NOMO-1 treated with dmso at 0.1 percent for 144 hours (cell line): ENCODE data around the gene ESYT1.
"Not testable (repeated sequence)": the region's sequence is repeated elsewhere in the genome, so short reads cannot be mapped to it uniquely, and the experiment has no call there.

Experiments used
- DNase-seq: peaks from one replicate; lab custom pipeline; 2025; ENCODE audit not compliant: unreplicated experiment; lab: John Stamatoyannopoulos, UW

The ESYT1 gene

DNA sequence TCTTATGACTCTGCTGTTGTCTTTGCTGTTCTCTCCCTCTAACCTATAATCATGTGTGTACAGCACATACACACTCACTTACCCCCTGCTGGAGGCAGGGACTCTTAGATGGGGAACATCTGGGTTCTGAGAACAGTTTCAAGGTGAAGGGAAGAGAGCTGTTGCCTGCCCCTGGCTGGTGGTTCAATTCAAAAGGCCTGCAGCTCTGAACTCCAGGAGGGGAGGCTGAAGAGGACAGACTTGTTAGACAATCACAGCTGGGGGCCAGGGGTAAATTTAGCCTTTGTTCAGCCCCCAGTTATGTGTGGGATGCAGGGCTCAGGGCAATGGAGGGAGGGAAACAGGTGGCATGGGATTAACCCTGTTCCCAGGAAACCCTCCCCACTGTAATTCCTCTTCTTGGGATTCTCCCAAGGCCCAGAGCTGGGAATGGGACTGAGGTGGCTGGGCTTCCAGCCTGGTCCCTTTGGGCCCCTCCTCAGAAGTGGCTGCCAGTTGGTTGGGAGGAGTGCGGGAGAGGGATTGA lies 26.2 kb downstream of the ESYT1 start:
- DNase-seq, result no peak

DNA sequence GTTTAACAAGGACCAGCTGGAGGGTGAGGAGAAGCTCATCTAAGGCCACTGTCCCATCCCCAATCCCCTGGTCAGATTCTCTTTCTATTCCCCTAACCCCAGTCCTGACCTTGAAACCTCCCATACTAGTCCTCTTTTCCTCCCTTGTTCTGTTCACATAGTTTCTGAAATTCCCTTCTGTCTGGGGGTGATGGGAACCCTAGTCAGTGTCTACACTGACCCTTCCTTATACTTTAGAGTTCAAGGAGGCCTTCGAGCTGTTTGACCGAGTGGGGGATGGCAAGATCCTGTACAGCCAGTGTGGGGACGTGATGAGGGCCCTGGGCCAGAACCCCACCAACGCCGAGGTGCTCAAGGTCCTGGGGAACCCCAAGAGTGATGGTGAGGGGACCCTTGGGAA lies 26.8 kb downstream of the ESYT1 start:
- DNase-seq, result no peak

DNA sequence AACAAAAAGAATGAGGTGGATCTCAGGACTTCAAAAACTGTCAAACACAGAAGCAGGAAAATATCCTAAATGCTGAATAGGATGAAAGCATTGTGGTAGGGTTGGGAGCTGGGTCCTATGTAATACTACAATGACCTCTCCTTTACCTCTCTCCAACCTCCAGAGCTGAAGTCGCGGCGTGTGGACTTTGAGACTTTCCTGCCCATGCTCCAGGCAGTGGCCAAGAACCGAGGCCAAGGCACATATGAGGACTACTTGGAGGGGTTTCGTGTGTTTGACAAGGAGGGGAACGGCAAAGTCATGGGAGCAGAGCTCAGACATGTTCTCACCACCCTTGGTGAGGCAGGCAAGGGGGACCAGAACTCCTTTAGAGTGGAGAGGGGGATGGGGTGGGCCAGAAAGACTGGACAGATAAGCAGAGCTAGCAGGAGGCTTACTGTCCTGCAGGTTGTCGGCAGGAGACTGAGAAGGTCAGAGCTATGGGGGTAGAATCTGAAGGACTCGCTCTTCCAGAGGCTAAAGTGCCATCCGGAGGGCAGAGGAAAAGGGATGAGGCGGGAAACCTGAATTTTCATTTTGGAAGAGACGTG lies 27.3 kb downstream of the ESYT1 start:
- DNase-seq, result no peak

DNA sequence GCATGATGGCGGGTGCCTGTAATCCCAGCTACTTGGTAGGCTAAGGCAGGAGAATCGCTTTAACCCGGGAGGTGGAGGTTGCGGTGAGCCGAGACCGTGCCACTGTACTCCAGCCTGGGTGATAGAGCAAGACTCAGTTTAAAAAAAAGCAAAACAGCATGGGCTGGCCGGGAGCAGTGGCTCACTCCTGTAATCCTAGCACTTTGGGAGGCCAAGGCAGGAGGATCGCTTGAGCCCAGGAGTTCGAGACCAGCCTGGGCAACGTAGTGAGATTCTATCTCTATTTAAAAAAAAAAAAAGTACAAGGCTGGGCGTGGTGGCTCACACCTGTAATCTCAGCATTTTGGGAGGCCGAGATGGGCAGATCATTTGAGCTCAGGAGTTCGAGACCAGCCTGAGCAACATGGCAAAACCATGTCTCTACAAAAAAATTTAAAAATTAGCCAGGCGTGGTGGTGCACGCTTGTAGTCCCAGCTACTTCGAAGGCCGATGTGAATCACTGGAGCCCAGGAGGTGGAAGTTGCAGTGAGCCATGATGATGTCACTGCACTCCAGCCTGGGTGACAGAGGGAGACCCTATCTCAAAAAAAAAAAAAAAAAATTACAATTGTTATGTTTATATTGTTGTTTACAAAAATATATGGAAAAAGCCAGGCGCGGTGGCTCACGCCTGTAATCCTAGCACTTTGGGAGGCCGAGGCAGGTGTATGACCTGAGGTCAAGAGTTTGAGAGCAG lies 28.6 kb downstream of the ESYT1 start:
- DNase-seq, result not testable (repeated sequence)

DNA sequence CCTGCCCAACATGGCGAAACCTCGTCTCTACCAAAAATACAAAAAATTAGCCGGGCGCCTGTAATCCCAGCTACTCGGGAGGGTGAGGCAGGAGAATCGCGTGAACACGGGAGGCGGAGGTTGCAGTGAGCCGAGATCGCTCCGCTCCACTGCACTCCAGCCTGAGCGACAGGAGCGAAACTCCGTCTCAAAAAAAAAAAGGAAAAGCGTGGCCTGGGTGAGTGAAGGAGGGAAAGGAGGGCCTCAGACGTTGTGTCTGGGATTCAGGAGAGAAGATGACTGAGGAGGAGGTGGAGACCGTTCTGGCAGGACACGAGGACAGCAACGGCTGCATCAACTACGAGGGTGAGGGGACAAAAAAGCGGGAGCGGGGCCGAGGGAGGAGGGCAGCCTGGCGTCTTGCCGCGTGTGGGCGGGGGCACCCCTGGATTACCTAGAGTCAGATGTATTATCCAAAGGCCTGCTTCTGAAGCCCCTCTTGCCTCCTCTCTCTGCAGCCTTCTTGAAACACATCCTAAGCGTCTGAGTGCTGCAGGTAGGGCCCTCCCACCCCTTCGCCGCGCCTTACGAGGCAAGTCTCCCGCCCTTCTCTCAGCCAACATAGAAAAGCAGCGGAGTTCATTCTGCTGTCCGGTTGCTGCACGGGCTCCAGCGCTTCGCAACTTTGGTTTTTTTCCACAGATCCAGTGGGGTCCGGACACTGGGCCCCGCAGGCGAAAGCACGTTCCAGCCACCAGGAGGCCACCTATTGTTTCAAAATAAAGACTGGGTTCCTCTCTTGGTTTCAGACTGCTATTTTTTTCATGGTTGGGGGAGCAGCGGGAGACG lies 29.3 kb downstream of the ESYT1 start:
- peak; percentile 89 for DNase-seq

DNA sequence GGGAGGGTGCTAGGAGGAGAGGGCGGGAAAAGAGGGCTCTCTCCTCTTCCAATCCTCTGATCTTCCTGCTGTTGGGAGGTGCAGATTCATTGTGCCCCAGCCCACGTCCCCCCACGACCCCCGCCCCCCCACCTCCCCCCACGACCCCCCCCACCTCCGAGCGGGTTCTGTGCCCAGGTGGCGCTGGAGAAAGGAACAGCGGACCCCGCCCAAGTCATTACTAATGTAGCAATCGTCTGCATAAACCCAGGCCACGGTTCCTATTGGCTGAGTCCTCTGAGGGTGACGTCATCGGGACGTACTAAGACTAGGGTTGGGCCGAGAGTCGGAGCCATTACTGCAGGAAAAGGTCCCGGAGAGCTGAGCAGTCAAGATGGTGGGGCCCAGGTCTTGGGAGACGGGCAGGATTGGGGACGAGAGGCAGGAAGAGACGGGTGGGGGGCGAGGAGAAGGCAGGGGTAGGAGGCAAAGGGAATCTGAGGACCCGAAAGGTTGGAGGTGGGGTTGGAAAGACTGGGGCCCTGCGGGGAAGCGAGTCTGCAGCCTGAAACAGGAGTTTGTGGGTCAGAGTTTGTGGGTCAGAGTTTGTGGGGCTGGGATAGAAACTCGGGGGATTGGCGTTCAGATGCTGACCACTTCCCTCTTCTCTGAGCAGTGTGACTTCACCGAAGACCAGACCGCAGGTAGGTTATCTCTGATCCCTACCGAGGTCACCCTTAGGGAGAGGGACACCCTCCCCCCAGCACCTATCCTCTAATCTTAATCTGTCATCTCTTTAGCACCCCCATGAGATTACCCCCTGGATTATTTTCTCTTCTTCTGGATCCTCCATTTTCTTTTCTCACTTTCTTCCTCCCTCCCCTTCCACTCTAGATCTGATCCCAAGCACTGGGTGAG lies 30.2 kb downstream of the ESYT1 start, which contains the start of gene MYL6:
Gene MYL6 (plus strand): TSS at position 331 of the 897 bp plus-strand sequence. CDS start 43 bp downstream, at position 374.
- DNase-seq, result peak; percentile 96

DNA sequence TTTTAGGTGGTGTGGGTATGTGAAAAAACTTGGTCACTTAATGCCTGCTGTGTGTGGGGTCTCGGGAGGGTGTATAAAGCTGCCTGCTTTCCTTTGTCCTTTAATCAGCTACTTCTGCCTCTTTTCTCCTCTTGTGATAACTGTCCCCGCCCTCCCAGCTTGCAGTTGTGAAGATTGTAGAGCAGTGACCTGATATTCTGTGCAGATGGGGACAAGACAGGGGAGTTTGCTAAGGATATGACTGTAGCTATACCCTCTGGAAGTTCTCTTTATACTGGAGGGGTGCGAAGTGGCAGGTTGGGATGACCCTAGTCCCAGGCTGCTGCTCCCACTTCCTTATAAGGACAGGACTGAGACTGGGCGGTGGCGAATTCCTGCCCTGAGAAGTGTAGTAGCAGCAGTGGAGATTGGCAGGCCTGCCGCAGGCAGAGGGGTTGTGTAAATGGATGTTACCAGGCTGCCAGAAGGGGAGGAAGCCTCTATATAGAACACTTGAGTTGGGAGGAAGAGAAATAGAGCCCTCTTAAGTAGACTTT lies 30.9 kb downstream of the ESYT1 start:
- DNase-seq, result peak; percentile 51

DNA sequence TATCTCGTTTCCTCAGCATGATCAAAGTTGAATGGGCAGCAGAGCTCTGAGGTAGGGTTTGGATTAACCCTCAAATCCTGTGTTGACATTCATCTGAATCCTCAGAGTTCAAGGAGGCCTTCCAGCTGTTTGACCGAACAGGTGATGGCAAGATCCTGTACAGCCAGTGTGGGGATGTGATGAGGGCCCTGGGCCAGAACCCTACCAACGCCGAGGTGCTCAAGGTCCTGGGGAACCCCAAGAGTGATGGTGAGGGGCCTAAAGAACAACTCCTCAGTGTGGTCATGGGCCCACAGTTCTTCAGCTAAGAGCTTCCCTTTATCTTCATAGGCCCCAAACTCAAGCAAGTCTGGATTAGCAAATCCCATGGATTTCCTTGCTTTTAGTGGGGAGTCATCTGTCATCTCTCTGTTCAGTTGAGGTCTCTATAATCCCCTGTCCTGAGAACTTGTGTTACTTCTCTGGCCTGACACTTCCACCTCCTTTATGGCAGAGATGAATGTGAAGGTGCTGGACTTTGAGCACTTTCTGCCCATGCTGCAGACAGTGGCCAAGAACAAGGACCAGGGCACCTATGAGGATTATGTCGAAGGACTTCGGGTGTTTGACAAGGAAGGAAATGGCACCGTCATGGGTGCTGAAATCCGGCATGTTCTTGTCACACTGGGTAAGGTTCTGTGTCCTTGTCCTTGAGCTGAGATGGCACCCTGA lies 31.6 kb downstream of the ESYT1 start:
- DNase-seq, result no peak

DNA sequence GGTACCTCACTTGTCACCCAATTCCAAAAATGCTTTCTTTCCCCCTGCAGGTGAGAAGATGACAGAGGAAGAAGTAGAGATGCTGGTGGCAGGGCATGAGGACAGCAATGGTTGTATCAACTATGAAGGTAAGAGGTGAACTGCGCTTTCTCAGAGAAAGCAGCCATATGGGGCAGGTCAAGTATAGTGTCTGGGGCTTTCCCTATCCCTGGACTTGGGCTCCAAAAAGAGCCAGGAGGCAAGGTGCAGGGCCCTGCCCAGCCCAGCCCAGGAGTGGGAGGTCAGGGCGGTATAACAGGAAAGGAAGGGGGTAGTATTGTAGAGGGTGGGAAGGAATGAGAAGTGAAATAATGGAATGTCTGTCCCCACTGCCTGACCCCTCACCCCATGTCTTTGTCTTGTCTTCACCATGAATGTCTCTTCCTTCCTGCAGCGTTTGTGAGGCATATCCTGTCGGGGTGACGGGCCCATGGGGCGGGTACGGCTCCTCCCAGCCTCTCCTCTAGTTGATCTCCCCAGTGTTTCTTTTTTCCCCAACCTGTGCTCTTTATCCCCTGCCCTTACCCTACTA lies 32.2 kb downstream of the ESYT1 start:
- no peak for DNase-seq

DNA sequence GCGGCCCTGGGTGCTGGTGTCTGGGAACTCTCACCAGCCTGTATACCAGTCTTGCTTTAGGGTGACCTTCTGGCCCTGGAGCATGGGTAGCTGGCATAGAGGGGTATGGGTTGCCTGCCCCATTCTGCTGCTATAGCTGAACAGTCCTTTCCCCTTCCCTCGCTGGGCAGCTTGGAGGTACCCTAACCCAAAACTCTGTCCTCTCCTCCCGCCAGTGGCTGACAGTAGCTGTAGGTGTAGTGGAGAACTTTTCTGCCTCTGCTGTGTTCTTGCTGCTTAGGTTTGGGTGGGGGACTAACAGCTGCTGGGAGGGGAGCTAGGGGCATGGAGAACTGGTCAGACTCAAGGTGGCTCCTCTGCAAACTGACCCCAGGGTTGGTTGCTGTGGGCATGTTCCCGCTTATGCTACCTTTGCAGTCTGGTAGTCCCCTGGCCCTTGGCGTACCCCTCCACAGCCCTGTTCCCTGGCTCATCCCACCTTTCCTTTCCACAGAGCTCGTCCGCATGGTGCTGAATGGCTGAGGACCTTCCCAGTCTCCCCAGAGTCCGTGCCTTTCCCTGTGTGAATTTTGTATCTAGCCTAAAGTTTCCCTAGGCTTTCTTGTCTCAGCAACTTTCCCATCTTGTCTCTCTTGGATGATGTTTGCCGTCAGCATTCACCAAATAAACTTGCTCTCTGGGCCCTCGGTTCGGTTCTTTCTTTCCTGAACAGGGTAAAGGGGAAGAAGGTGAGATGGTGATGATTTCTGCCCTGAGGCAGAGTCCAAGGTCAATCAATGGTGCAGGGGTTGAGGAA lies 33.0 kb downstream of the ESYT1 start:
- no peak for DNase-seq

DNA sequence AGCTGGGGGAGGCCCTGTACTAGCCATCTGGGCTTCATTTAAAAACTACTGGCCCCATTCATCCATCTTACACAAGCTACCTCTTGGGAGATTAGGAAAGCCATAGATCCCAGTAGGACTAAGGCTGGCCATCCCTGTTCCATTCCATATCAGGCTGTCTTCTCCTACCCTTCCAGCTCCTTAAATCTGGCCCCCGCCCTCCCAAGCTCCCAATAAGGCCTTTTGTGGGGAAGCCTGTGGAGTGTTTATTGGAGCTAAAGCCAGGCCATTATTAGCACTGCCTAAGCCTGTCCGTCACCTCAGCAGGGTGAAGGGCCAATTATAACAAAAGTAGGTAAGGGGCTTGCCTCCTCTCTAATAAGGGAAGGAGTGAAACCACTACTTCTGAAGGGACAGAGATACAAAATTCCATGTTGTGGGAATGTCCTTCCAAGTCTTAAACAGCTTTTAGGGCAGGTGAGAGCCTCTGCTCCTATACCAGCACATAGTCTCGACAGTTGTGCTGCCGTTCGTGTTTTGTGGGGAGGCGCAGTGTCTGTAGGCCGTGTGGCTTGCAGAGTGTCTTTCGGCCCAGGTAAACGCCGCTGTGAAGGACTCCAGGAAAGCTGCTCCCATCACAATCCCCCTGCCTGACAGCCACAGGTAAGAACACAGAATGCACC lies 33.8 kb downstream of the ESYT1 start:
- DNase-seq, result no peak

DNA sequence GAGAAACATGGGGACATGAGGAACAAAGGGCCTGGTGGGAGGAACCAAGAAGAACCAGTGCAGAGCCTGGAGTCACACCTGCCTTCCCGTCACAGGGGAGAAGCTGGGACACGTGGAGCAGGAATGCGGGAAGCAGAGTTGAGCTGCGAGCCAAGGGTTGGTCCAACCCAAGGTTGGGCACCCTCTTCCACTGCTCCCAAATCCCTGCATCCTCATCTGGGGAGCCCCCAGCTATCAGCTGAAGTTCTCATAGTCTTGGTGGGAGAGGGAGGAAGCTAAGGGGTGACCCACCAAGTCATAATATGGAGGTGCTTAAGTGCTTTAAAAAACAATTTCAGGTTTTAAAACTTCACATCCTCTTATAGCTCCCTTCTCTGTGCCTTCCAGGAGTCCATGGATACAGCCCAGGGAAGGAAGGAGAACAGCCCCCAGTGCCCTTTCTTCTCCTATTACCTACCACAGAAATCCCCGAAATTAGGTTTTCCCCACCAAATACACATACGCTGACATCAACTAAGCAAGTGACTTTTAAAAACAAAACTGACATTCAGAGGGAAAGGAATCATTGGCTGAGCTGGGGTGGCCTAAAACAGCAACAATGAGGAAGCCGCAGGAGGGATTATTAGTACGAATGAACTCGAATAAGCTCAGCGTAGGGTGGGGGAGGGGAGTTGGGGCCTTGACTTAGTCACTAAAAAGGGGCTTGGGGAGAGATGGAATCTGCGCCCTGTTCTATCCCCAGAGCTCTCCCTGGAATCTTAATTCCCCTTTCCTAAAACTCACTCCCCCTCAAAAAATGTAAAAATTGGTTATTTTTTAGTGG lies 34.6 kb downstream of the ESYT1 start:
- DNase-seq, result no peak

DNA sequence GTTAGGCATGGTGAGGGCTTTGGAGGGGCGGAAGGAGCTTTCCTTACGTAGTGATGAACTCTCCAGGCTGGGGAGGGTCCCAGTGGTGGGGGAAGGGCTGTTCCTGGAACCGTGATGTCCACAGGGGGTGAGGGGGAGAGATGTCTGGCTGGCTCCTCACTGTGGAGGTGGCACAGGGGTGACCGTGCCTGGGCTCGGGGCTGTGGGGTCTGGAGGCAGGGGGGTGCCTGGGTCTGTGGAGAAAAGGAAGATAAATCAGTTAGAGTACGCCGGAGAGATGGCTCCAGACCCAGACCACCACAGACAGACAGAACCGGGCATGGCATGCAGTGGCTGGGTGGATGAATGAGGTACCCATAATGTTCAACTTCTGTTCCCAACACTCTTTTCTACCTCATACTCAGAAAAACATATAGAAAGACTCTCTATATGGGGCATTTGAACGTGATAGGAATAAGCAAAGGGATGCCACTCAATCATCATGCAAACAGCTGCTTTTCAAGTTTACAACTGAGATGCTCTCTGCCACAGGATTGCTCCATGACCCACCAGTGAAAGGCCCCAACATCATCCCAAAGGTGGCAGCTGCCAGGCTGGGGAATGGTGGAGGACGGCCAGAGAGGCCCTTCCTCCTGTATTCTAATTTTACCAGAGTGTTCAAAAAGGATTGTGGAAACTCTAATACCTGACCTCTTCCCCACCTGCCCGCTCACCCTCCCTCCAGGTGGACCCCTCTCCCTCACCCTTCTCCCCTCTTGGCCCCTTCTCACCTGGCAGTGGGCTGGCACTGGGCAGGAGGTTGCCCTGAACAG lies 35.7 kb downstream of the ESYT1 start:
- DNase-seq, result no peak

DNA sequence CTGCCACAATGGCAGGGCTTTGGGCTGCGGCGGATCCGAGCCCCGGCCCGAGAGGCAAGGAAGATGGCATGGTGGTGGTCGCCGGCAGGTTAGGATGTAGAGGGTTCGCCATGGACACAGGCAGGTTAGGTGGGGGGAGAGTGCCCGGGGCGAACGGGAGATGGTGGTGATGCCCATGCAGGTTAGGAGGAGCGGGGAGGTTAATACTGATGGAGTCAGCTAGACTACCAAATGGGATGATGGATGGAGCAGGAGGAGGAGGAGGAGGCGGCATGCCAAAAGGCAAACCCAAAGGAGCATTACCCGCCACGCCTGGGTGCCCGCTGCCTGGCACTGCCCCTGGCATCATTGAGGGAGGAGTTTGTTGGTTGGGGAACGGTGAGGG lies 36.3 kb downstream of the ESYT1 start:
- DNase-seq, result no peak

DNA sequence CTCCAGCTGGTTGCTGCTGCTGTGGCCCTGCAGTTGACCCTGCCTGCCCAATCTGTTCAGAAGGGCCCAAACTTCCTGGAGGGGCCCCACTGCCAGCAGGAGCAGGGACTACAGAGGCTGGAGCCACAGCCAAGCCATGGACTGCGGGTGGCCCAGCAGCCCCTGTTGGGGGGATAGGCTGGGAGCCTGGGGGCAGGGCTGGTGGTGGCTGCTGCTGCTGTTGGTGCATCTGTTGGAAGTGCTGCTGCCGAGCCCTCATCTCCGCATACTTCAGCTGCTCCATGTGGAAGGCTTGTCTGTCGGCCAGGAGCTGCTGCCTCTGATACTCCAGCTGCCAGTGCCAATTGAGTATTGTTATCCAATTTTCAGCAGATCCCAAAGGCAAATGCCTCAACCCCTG lies 37.3 kb downstream of the ESYT1 start:
- no peak for DNase-seq

DNA sequence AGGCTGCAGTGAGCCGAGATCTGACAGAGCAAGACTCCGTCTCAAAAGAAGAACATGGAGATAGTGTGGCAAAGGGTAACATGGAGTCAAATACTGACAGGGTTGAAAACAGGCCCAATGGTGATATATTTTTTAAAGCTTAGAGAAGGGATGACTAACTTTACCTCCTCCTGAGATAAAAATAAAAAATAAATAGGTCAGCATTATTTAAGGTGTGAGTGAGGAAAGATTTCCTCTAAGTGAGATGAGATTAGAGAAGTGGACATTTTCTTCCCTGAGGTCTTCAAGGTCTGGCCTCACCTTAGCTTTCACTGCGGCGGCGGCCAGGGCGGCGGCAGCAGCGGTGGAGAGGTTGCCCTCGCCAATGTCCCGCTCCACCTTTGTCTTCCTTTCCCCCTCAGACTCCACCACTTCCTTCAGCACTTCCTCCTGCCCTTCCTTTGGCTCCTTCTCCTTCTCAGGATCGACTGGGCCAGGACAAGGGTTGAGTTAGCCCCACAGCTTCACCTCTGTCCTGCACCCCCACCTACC lies 41.2 kb downstream of the ESYT1 start:
- no peak for DNase-seq
